Amniotic epithelial cell (primary cell): ENCODE results near the gene SSBP3.

Experiments used
- DNase-seq: peaks from one replicate; pipeline ENCODE4 v3.0.0-alpha.2; 2010; ENCODE audit warnings: low read depth

Gene SSBP3

DNA sequence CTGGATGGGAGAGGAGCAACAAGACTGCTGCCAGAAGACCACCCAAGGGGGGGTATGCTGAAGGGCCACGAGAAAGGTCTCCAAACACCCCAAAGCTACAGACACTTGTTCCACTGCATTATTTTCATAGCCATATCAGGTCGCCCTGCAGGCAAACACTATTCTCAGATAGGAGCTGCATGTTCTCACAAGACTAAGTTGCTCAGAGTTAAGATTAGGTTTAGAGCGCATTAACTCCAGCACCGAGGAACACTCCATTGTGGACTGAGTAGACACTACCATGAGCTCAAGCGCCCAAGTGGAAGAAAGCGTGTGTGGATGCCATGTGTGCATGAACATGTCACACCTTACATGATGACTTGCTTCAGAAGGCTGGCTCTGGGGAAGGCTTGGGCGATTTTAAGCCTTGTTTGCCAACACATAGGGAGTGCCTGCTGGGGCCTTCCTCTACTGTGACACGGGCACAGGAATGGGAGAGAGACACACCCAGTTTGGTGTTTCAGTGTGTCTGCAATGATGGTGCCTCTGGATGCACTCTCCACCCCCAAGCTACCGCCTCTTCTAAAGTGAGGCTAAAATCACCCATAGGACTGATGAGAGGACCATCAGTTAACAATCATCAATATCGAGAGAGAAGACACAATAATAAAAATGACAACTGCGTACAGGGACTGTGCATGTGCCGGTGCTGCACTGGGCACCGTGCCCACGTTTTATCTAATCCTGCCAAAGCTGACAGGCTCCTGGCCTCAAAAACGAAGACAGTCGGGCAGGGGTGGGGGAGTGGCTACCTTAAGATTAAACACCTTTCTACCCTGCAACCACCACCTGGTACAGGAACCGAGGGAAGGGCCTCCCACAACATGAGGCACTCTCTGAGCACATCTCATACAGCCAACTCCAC is 34.9 kb downstream of the SSBP3 start:
- no peak for DNase-seq

DNA sequence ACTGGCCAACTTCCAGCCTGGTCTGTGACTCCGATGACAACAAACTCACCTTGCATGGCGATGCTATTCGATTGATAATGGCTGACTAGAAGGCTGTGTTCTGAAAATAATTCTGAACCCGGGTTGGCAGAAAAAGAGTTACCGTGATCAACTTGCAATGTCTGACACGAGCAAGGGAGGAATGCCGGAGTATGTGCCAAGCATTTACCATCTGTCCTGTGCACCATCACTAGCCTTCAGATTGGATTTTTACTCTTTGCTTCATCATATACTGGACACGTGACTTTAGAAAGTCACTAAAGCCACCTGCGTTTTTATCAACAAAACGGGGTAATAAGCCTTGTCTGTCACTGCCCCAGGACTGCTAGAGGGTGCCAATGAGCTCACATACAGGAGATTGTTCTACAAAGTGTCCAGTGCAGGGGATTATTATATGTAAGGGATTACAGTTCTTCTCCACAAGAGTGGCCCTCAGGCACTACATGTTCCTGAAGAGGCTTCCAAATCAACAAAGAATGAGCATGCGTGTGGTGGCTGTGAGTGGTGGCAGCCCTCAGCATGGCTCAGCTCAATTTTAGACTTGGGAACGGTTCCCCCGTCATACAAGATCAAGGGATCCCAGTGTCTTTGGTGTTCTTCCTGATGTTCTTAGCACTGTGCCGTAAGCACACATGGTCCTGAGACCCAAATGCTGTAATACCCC is 35.8 kb downstream of the SSBP3 start:
- no peak for DNase-seq

DNA sequence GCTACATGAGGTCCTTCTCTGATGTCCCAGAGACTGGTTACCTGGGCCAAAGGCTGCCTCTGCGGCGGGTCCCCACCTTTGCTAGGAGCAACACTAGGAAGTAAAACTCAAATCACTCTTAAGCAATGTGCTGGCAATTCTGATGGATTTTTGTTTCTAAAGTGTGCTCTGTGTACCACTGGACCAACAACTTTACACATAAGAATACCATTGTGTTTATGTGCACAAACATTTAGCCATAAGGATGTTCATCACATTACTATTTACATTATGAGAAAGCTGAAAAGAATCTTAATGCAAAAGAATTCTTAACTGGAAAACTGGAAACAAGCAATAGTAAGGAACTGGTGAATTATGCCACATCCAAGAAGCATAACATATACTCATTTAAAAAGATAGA is 38.6 kb downstream of the SSBP3 start:
- DNase-seq: no peak

DNA sequence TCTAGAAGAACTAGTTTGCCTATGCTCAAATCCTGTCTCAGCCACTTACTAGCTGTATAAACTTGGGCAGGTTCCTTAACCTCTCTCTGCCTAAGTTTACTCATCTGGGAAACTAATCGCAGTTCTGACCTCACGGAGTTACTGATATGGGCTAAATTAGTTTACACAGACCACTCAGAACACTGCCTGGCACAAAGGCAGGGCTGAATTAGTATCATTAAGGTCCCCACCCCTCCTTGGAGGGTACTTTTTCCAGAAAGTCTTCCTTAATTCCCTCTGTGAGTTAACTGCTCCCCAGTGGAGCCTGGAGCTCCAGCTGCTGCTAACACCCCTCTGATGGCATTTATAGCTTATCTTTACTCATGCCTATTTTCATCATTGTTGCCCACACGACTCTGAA is 40.3 kb downstream of the SSBP3 start:
- DNase-seq: no peak

DNA sequence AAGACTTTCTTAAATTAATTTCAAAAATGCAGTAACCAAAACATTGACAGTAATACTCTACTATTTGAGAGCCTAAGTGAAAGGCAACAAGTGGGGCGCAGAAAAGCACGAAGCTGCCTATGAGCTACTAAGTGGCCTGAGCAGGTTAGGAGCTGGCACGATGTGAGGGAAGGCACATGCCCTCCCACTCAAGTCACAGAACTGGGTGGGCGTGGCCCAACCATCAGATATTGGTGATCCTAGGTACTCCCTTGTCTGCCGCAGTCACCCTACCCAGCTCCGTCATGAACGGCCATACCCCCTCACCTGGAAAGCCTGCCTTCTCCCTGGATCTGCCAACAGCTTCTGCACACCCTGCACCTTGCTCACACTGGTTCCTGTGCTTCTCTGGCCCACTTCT is 40.8 kb downstream of the SSBP3 start:
- DNase-seq: no peak

DNA sequence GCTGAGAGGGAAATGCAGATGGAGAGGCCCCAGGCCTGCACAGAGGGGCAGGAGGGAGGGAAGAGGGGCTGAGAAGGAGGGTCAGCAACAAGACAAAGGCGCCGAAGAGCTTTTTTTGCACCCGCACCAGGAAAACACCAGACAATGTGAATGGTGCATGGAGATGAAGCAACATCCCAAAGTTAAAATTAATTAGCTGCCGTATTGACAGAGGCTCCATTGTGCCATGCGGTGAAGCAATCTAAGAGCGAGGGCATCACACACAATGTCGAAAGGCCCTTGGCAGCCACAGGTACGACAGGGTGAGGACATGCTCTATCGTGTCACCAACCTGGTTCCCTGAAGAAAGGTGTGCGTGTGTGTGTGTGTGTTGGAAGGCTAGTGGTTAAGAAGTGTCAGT is 41.2 kb downstream of the SSBP3 start:
- DNase-seq: no peak

DNA sequence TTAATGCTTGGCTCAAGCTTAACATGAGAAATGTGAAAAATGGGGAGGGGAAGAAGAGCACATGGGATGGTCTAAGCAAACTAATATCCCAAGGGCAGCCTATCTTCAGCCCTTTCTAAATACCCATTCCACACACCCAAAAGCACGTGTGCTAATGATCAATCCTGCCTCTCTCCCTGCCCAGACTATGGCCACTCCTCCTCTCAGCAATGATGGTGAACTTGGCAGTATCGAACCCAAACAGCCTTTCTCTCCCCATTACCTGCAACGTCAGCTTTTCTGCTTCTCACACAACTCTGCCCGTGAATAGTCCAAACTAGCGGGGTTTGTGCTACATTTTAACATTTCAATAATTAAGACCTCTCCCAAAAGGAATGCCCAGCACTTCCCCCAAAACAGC is 41.6 kb downstream of the SSBP3 start:
- DNase-seq: no peak

DNA sequence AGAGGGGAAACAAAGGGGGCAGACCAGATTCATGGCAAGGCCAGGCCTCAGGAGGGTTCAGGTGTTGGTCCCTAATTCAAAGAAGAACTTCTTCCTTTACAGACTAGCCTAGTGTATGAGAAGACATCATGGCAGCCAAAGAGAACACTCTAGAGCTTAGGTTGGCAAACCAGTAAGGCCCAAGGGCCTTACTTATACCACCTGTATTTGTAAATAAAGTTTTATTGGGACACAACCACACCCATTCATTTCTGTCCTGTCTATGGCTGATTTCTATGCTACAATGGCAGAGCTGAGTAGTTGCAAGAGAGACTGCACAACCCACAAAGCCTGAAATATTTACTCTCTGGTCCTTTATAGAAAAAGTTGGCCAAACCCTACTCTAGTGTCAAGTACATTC is 42.3 kb downstream of the SSBP3 start:
- no peak for DNase-seq

DNA sequence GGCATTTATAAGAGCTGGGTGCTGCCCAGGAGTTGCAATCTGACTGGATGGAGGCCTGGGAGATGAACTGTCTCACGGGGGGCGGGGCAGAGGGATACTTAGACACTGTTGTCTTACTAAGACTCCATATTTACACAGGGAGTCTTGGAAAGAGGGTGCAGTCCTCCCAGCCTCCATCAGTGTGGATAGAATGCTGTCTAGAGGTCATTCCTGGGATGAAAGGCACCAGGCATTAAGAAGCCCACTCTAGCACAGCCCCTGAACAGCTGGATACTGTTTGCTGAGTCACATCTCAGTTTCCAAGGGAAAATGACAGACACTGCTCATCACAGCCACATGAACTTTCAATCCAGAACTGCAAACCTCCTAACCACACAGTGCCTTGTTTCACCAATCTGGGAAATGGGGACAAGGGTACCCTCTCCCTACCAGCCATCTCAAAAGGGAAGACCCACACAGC is 43.3 kb downstream of the SSBP3 start:
- peak; percentile 33 for DNase-seq

DNA sequence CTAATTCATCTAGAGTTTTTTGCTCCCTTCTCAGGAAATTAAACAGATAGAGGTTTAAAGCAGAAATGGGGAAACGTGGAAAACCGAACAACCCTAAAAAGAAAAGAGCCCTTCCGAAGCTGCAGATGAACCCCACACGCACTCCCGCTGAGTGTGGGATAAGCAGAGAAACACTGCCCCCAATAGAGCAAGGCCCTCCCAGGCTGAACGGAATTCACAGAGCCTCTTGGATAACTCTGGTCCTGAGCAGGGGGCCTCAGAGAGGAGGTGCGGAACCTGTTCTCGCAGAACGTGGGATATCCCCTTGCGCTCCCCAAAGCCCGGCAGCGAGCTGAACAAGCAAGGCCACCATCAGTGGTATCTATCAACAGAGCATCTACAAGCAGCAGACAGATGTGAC is 44.9 kb downstream of the SSBP3 start:
- DNase-seq: no peak

DNA sequence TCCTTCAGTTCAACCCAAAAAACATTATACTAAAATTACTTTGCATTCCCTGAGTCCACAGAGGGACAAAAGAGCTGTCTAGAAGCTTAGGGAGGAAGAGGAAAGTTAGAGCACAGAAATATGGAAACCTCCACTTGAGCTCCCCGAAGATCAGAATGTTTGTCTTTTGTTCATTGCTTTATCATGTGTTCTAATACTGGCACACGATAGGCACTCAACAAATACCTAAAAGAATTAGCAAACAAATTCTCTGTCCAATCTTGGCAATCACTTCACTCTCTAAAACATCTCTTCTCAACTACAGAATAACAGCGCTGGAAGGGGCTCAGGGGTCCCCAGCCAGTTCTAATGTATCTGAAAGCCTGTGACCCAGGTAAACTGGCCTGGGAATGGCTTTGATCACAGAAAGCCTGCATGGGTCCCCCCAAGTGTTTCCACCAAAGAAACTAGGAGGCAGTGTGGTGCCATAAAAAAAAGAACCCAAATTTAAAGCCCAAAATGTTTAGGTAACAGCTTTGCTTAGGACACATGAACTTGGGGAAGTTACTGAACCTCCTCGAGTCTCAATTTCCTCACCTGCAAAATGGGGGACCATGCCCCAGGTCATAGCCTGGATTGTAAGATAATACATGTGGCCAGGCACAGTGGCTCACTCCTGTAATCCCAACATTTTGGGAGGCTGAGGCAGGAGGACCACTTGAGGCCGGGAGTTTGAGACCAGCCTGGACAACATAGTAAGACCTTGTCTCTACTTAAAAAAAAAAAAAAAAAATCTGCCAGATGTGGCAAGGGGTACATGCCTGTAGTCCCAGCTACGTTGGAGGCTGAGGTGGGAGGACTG is 45.8 kb downstream of the SSBP3 start:
- DNase-seq: no peak

DNA sequence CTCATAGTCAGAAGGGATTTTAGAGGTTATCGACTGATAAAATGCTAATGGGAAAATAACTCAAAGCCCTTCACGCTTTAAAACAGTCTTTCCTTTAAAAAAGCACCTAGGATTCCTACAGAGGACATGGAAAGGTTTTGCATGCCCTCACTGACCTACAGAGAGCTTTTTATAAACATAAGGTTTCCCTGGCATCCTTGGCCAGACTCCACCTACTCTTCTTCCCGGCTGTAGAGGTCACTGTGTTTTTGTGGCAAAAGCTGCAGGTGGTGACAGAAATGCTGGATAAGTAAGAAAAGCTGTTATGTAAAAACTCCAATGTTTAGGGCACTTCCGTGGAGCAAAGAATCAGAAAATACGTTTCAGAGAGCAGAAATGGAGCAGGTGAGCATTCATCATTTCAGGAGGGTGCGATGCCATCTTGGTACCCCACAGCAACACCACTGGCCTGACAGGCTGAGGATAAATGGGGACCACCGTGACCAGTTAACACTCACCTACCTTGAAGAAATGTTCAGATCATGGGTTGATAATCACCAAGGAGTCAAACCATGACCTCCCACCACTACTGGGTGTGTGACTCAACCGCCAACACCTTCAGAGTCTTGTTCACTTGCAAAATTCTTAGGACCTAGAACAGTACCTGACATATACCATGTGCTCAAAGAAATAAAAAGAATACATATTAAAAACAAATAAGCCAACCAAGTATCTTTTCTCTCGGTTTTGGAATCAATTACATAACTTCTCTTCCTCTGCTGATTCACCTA is 46.6 kb downstream of the SSBP3 start:
- no peak for DNase-seq

DNA sequence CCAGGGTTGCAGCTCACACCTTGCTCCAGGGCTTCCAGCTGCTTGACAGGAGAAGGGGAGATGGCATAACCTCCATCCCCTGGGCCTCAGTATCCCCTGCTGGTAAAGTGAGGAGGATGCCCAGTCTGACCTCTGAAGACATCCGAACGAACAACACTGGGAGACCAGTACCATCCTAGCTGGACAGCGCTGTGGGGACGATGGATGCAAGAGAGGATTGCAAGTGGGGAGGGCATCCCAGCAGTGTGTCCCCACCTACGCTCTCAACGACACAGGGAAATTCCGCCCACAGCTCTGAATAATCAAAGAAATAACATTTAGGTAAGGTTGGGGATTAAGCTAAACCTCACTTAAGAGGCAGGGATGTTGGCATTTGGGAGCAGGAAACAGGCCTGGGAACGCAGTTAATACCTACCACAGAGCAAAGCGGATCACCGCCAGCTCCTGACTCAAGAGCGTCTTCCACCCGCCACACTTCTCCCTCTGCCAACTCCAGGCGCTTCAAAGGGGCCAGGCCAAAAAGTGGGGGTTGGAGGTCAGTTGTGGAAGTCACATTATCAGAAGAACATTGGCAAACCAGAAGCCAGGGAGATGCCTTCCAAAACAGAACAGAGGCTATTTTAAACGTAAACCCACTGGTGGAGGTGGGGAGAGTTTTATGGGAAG is 47.6 kb downstream of the SSBP3 start:
- DNase-seq: no peak

DNA sequence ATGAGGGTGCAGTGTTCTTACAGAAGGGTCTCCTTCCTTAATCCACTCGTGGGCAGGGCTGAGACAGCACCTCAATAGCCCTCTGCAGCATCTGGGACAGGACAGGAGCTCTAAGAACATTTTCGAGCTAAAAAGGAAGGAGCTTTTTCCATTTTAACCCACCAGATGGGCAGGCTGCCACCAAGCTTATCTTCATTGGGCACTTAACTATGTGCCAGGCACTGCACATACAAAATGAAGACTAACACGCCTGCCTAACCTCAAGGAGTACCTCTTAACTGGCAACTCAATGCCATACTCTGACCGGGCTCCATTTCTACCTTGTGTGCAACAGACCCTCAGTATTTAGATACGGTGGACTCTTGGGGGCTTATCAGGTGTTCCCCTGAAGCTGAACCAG is 48.2 kb downstream of the SSBP3 start:
- DNase-seq: no peak

DNA sequence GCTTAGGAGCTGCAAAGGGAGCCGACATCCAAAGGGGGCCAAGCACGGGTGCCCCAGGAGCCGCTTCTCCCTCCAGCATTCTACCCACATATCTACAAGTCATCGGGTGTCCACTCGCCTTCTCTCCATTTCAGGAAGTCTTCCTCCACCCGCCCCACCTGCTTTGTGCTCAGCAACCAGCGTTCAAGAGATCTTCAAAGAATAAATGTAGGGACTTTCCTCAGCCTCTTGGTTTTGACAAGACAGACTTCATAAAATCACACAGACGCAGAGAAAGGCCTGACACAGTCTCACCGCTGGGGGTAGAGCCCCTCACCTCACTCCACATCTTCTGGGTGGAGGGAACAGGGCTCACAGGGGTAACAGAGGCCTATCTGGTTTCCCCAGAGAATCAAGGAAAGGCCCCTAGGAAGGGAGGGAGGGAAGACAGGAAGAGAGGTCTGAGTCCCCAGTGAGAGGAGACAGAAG is 49.5 kb downstream of the SSBP3 start:
- DNase-seq: no peak

DNA sequence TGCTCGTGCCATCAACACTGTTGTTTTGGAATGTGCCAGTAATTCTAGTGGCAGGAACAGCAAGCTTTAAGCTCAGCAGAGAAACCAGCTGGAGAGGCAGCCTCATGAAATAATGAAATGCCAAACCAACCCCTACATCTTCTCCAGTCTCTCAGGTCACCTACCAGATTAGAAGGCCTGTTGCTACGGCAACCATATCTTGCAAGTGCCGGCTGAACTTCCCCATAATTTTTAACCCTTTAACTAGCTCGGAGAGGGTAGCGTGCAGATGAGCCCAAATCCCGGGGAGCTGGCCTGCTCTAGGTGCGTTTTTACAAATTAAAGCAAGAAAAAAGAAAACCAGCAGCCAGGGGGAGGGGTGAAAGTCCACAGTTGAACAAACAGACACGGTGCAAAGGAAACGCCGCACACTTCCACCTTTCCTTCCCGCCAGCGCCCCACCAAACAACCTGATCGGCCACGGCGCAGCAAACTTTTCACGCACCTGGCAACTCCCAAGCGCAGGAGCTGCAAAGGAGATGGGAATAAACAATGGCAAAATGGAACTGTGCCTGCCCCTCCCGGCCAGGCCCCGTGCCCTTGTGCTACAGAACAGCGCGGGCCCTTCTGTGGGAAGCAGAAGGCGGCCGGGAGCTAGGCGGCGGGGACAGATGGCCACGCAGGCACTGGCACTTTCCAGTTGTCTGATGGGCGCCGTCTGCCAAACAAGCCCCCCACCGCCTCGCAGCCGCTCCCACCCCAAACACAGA is 50.1 kb downstream of the SSBP3 start:
- DNase-seq: peak; percentile 75

DNA sequence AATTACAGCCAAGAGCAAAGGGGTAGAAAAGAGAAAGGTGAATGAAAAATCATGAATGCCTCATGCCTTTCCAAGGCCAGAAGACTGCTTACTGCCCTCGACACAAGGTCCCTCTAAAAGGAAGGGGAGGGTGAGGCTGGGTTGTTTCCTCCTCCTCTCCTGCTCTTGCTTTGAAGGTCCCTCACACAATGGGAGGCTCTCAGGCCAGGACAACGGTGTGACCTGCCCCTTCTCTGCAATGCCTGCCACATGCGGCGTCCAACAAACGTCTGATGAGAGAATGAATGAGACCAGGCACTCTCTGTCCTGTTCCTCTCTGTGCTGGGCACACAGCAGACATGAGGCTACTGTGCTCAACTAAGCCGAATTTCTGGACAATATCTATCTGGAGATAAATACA is 51.3 kb downstream of the SSBP3 start:
- DNase-seq: no peak

DNA sequence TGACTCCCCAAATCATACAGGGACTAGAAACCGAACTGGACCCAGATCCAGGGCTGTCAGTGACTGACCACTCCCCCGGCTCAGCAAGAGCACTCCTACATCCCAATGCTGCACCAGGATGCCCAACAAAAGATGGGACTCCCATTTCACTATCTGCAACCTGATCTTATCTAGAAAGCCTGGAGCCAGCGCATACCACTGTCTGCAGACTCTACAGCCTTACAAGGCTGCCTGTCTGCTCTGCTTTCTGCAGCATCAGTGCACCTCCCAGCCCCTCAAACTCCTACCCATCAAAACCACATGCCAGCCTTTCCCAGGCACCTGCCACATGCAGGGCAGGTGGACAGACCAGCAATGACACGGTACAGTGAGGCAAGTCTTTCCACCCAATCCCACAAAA is 52.2 kb downstream of the SSBP3 start:
- DNase-seq: peak; percentile 29

DNA sequence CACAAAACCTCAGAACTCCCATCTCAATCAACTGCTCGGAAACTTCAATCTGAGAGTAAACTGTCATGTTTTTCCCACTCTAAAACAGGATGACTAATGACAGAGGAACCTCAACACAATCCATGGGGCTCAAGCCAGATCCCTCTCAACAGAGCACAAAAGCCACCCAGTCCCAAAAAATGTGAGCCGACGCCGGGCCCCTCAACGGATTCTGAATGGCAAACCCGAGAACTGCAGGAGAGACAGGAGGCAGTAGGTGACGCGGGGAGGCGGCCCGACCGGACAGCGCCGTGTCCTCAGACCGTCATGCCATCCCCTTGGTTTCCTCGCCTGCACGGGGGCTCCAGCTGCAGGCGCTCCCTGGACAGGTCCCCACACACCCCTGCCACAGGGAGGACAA is 53.4 kb downstream of the SSBP3 start:
- no peak for DNase-seq

DNA sequence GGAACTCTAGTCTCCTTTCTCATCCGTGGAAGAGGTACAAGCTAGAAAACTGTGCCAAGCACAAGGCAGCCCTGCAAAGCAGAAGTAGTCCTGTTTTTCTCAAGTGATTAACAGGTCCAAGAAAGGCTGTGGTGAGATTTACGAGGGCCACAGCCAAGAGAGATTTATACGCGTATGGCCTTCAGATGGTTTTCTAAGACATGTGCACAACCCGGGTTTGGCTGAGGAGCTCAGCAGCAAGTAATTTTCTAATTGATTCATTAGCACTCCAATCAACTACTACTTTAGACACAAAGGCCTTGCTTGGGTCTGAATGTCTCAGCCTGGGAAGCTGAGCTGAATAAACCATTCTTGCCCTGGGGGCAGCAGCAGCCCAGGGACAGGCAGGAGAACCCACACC is 55.8 kb downstream of the SSBP3 start:
- no peak for DNase-seq

DNA sequence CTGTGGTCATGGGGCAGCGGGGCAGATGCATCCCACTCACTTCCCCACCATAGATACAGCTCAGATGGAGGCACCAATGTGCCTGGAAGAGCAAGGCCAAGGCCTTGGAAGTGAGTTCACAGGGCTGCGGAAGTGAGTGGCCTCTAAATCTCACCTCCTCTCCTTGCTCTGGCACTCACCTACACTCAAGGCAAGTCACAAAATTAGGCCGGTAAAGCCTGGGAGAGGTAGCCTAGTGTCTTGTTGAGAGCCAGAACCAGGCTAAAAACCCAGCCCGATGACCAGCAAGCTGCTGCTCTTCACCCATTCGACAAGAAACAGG is 57.5 kb downstream of the SSBP3 start:
- DNase-seq: no peak
